ENCODE results near the gene PCDHGA8. TPM values are rescaled to one million over a fixed set of nuclear protein-coding genes. Genes with fewer than 3 reads are reported as not detected.

Gene PCDHGA8
- total and polyA plus RNA-seq, 4 experiments from 2014 or later: 0.17 TPM; not detected in 3

- DNase-seq: peak in 2 of 5 donors; percentile 15 to 32
- Mint-ChIP-seq H3K36me3 (peaks cover 4 to 10% of the 10 kb centered on the region in 2 donors), H3K27me3 (peaks cover 31 to 37% of the 10 kb centered on the region in 2 donors), H3K4me1 (peaks cover 0 to 4% (median 2%) of the 10 kb centered on the region in 4 donors), H3K27ac (peak within 1 kb of the TSS in 1 of 7 donors; percentile 37), H3K9me3 (peaks cover 0 to 61% (median 50%) of the 10 kb centered on the region in 8 donors), H3K4me3 (peak within 1 kb of the TSS; percentile 19 to 81 (median 67))
- intact Hi-C loops (cut with micrococcal nuclease): loop anchor here (10.0 kb wide), 1 partner anchor 205 kb away; no protein-coding TSS in a partner anchor
- Histone ChIP-seq H3K4me3 (ENCODE audit: low read length in 2 of 2) (no peak within 1 kb of the TSS), H3K27me3 (ENCODE audit: insufficient read depth, low read length) (no peaks in the 10 kb centered on the region), H3K27ac (ENCODE audit: low read depth, low read length) (no peak within 1 kb of the TSS), H3K4me1 (ENCODE audit: insufficient read depth, low read length) (no peaks in the 10 kb centered on the region), H3K9me3 (ENCODE audit: control insufficient read depth in 1 of 2, low read length in 2 of 2) (peaks cover 0 to 3% of the 10 kb centered on the region in 2 donors), H3K36me3 (ENCODE audit: insufficient read depth, low read length) (no peaks in the 10 kb centered on the region)
- ChIA-PET CTCF (ENCODE audit: partially characterized antibody) (interaction anchor here (0.7 to 1.4 kb wide), 3 partner anchors 11 to 163 kb away, joined by 3 to 5 read pairs (median 3); partner anchors contain the start of genes PCDHGA2 and TAF7), POLR2A (ENCODE audit: partially characterized antibody) (no interaction called here)
Observed at GRCh38 chr5:141349917-141350619, 42.4 kb upstream of the PCDHGA8 start, which contains the start of gene PCDHGB1. Gene PCDHGB1, plus strand, starts transcription at chr5:141350099. Its CDS starts 162 bp downstream, at chr5:141350261.

DNA sequence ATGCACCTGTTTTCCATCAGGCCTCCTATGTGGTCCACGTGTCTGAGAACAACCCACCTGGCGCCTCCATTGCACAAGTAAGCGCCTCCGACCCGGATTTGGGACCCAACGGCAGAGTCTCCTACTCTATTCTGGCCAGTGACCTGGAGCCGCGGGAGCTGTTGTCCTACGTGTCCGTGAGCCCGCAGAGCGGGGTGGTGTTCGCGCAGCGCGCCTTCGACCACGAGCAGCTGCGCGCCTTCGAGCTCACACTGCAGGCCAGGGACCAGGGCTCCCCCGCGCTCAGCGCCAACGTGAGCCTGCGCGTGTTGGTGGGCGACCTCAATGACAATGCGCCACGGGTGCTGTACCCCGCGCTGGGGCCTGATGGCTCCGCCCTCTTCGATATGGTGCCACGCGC is 40.8 kb upstream of the PCDHGA8 start:
- Mint-ChIP-seq H3K27ac (no peak overlapping the region), H3K9me3 (peaks cover 0 to 64% (median 51%) of the 10 kb centered on the region in 8 donors), H3K4me3 (no peak overlapping the region), H3K4me1 (peaks cover 0 to 4% (median 2%) of the 10 kb centered on the region in 4 donors), H3K36me3 (peaks cover 2 to 6% of the 10 kb centered on the region in 2 donors), H3K27me3 (peaks cover 36 to 42% of the 10 kb centered on the region in 2 donors)
- Histone ChIP-seq H3K9me3 (ENCODE audit: control insufficient read depth in 1 of 2, low read length in 2 of 2) (peaks cover 0 to under 1% of the 10 kb centered on the region in 2 donors), H3K36me3 (ENCODE audit: insufficient read depth, low read length) (no peaks in the 10 kb centered on the region), H3K4me3 (ENCODE audit: low read length in 2 of 2) (no peak overlapping the region), H3K27me3 (ENCODE audit: insufficient read depth, low read length) (peaks cover 3% of the 10 kb centered on the region), H3K4me1 (ENCODE audit: insufficient read depth, low read length) (no peaks in the 10 kb centered on the region), H3K27ac (ENCODE audit: low read depth, low read length) (no peak overlapping the region)
- CTCF ChIA-PET (ENCODE audit: partially characterized antibody): no interaction called here
- intact Hi-C loops (cut with micrococcal nuclease): loop anchor here (10.0 kb wide), 1 partner anchor 203 kb away; no protein-coding TSS in a partner anchor
- DNase-seq: no peak
- POLR2A ChIA-PET (ENCODE audit: partially characterized antibody): no interaction called here

GRCh38 chr5:141354900-141355469 is 37.4 kb upstream of the PCDHGA8 start, which contains the start of gene PCDHGA4:
Gene PCDHGA4, plus strand, starts transcription at chr5:141355021. Its CDS starts 87 bp downstream, at chr5:141355108.
- Histone ChIP-seq H3K4me1 (ENCODE audit: insufficient read depth, low read length) (no peaks in the 10 kb centered on the region), H3K4me3 (ENCODE audit: low read length in 2 of 2) (no peak within 1 kb of the TSS), H3K9me3 (ENCODE audit: control insufficient read depth in 1 of 2, low read length in 2 of 2) (no peaks in the 10 kb centered on the region), H3K27me3 (ENCODE audit: insufficient read depth, low read length) (peaks cover 11% of the 10 kb centered on the region), H3K36me3 (ENCODE audit: insufficient read depth, low read length) (no peaks in the 10 kb centered on the region), H3K27ac (ENCODE audit: low read depth, low read length) (no peak within 1 kb of the TSS)
- Mint-ChIP-seq H3K9me3 (peaks cover 0 to 65% (median 47%) of the 10 kb centered on the region in 8 donors), H3K36me3 (peaks cover 4 to 8% of the 10 kb centered on the region in 2 donors), H3K27me3 (peaks cover 41 to 44% of the 10 kb centered on the region in 2 donors), H3K27ac (no peak within 1 kb of the TSS), H3K4me1 (peaks cover 0 to 6% (median 3%) of the 10 kb centered on the region in 4 donors), H3K4me3 (peak within 1 kb of the TSS in 7 of 8 donors; percentile 33 to 58 (median 46))
- POLR2A ChIA-PET (ENCODE audit: partially characterized antibody): no interaction called here
- CTCF ChIA-PET (ENCODE audit: partially characterized antibody): interaction anchor here (1.7 to 2.2 kb wide), 2 partner anchors 15 to 209 kb away, joined by 5 read pairs; partner anchors contain the start of gene PCDHGB3
- intact Hi-C loops (cut with micrococcal nuclease): loop anchor here (10.0 kb wide), 1 partner anchor 200 kb away; no protein-coding TSS in a partner anchor
- peak in 1 of 5 donors; percentile 17 for DNase-seq

GRCh38 chr5:141355641-141356040 is 36.8 kb upstream of the PCDHGA8 start:
- Histone ChIP-seq H3K4me3 (ENCODE audit: low read length in 2 of 2) (no peak overlapping the region), H3K9me3 (ENCODE audit: control insufficient read depth in 1 of 2, low read length in 2 of 2) (no peaks in the 10 kb centered on the region), H3K27me3 (ENCODE audit: insufficient read depth, low read length) (peaks cover 11% of the 10 kb centered on the region), H3K27ac (ENCODE audit: low read depth, low read length) (no peak overlapping the region), H3K4me1 (ENCODE audit: insufficient read depth, low read length) (no peaks in the 10 kb centered on the region), H3K36me3 (ENCODE audit: insufficient read depth, low read length) (no peaks in the 10 kb centered on the region)
- POLR2A ChIA-PET (ENCODE audit: partially characterized antibody): no interaction called here
- Mint-ChIP-seq H3K4me3 (peak overlapping the region in 2 of 8 donors; percentile 10 to 25), H3K36me3 (peaks cover 5 to 8% of the 10 kb centered on the region in 2 donors), H3K4me1 (peaks cover 0 to 5% (median 2%) of the 10 kb centered on the region in 4 donors), H3K27me3 (peaks cover 36 to 43% of the 10 kb centered on the region in 2 donors), H3K9me3 (peaks cover 0 to 65% (median 50%) of the 10 kb centered on the region in 8 donors), H3K27ac (no peak overlapping the region)
- CTCF ChIA-PET (ENCODE audit: partially characterized antibody): interaction anchor here (1.7 to 2.2 kb wide), 2 partner anchors 14 to 208 kb away, joined by 5 read pairs; partner anchors contain the start of gene PCDHGB3
- intact Hi-C loops (cut with micrococcal nuclease): loop anchor here (10.0 kb wide), 1 partner anchor 199 kb away; no protein-coding TSS in a partner anchor
- DNase-seq: no peak

GRCh38 chr5:141356133-141356532 is 36.3 kb upstream of the PCDHGA8 start:
- Histone ChIP-seq H3K27ac (ENCODE audit: low read depth, low read length) (no peak overlapping the region), H3K4me1 (ENCODE audit: insufficient read depth, low read length) (no peaks in the 10 kb centered on the region), H3K27me3 (ENCODE audit: insufficient read depth, low read length) (peaks cover 11% of the 10 kb centered on the region), H3K36me3 (ENCODE audit: insufficient read depth, low read length) (no peaks in the 10 kb centered on the region), H3K4me3 (ENCODE audit: low read length in 2 of 2) (no peak overlapping the region), H3K9me3 (ENCODE audit: control insufficient read depth in 1 of 2, low read length in 2 of 2) (peaks cover 0 to under 1% of the 10 kb centered on the region in 2 donors)
- Mint-ChIP-seq H3K27ac (no peak overlapping the region), H3K4me3 (no peak overlapping the region), H3K9me3 (peaks cover 0 to 65% (median 50%) of the 10 kb centered on the region in 8 donors), H3K27me3 (peaks cover 40 to 43% of the 10 kb centered on the region in 2 donors), H3K36me3 (peaks cover 8 to 9% of the 10 kb centered on the region in 2 donors), H3K4me1 (peaks cover 0 to 5% (median 2%) of the 10 kb centered on the region in 4 donors)
- POLR2A ChIA-PET (ENCODE audit: partially characterized antibody): no interaction called here
- DNase-seq: no peak
- intact Hi-C loops (cut with micrococcal nuclease): loop anchor here (10.0 kb wide), 1 partner anchor 199 kb away; no protein-coding TSS in a partner anchor
- CTCF ChIA-PET (ENCODE audit: partially characterized antibody): interaction anchor here (1.7 to 2.2 kb wide), 2 partner anchors 14 to 208 kb away, joined by 5 read pairs; partner anchors contain the start of gene PCDHGB3

GRCh38 chr5:141356950-141357349 is 35.5 kb upstream of the PCDHGA8 start:
- Mint-ChIP-seq H3K4me3 (no peak overlapping the region), H3K4me1 (peaks cover 0 to 5% (median 2%) of the 10 kb centered on the region in 4 donors), H3K36me3 (peaks cover 8 to 10% of the 10 kb centered on the region in 2 donors), H3K27ac (no peak overlapping the region), H3K27me3 (peaks cover 43 to 45% of the 10 kb centered on the region in 2 donors), H3K9me3 (peaks cover 0 to 65% (median 52%) of the 10 kb centered on the region in 8 donors)
- no peak for DNase-seq
- no peak overlapping the region for H3K27ac ChIP-seq (ENCODE audit: low read depth, low read length)
- peaks cover 11% of the 10 kb centered on the region for H3K27me3 ChIP-seq (ENCODE audit: insufficient read depth, low read length)
- H3K4me3 ChIP-seq (ENCODE audit: low read length in 2 of 2): no peak overlapping the region
- CTCF ChIA-PET (ENCODE audit: partially characterized antibody): no interaction called here
- POLR2A ChIA-PET (ENCODE audit: partially characterized antibody): no interaction called here
- H3K36me3 ChIP-seq (ENCODE audit: insufficient read depth, low read length): no peaks in the 10 kb centered on the region
- no peaks in the 10 kb centered on the region for H3K4me1 ChIP-seq (ENCODE audit: insufficient read depth, low read length)
- peaks cover 0 to 4% of the 10 kb centered on the region in 2 donors for H3K9me3 ChIP-seq (ENCODE audit: control insufficient read depth in 1 of 2, low read length in 2 of 2)
- intact Hi-C loops (cut with micrococcal nuclease): loop anchor here (10.0 kb wide), 1 partner anchor 198 kb away; no protein-coding TSS in a partner anchor

All from CD4-positive, alpha-beta memory T cell (primary cell).